Loucy (cell line): ENCODE measurements around the gene SERGEF.

Experiments
- CTCF ChIP-seq: fragments of 200-600 bp; sonication (generic); conservative IDR thresholded peaks from 2 replicates; pipeline ENCODE4 v1.5.1; 2014; ENCODE audit warnings: mild to moderate bottlenecking, antibody characterized with exemption, low read length
- EZH2phosphoT487 ChIP-seq: fragments of 200-600 bp; IDR thresholded peaks from 2 replicates; pipeline ENCODE4 v1.6.1; 2018; ENCODE audit warnings: antibody characterized with exemption, mild to moderate bottlenecking, moderate library complexity, borderline replicate concordance

DNA sequence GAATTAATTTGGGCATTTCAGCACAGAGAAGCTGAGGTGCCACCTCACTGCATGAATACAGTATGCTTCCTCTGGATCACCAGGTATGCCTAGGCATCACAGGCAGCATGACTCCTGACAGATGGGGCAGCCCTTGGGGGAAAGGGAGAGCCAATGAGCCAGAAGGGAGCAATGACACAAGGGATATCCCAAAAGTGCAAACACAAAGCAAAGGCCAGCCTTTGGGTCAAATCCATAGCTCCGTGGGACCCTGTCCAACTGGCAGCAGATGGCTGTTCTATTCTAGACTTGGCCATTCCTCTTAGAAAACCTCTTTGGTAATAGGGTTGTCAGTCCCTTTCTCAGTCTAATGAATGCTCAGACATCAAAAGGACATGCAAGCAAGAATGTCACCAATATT, 73.3 kb downstream of the SERGEF start:
- no peak for TF ChIP-seq CTCF
- no peak for TF ChIP-seq EZH2phosphoT487
